OCI-LY3 (cell line): ENCODE results near the gene RELL2.

Experiments used
- H2AFZ ChIP-seq: fragments of 200-600, 300-600 bp; shearing (Covaris generic); 2 replicates; pipeline ENCODE4 v1.6.0; 2014; ENCODE audit warnings: antibody characterized with exemption, low read depth, low read length
- H3K27ac ChIP-seq: fragments of 200-600, 300-600 bp; sonication (generic); 2 replicates; pipeline ENCODE4 v1.5.1; 2014; ENCODE audit warnings: mild to moderate bottlenecking, low read length, moderate library complexity, mixed read lengths
- H3K27me3 ChIP-seq: fragments of 200-600, 300-600 bp; sonication (generic); 2 replicates; pipeline ENCODE4 v1.6.1; 2014; ENCODE audit warnings: low read depth, low read length, mixed read lengths
- H3K36me3 ChIP-seq: fragments of 200-600, 300-600 bp; sonication (generic); replicated peaks from 2 replicates; pipeline ENCODE3; 2014; ENCODE audit warnings: low read depth, low read length, mixed read lengths
- H3K4me1 ChIP-seq: fragments of 300-600, 200-600 bp; sonication (generic); 2 replicates; pipeline ENCODE4 v1.6.1; 2014; ENCODE audit warnings: low read length, mixed read lengths
- H3K4me2 ChIP-seq: fragments of 200-600, 300-600 bp; sonication (generic); 2 replicates; pipeline ENCODE4 v1.6.1; 2014; ENCODE audit warnings: low read length, mixed read lengths
- H3K4me3 ChIP-seq: fragments of 300-600, 200-600 bp; sonication (generic); 2 replicates; pipeline ENCODE4 v1.5.1; 2014; ENCODE audit warnings: antibody characterized with exemption, mild to moderate bottlenecking, low read length, moderate library complexity
- H3K79me2 ChIP-seq: fragments of 300-600, 200-600 bp; shearing (Covaris generic); 2 replicates; pipeline ENCODE4 v1.6.1; 2014; ENCODE audit warnings: mild to moderate bottlenecking, low read length, mixed read lengths
- H3K9ac ChIP-seq: fragments of 300-600, 200-600 bp; shearing (Covaris generic); 2 replicates; pipeline ENCODE4 v1.6.0; 2014; ENCODE audit warnings: mild to moderate bottlenecking, low read length, moderate library complexity
- H3K9me3 ChIP-seq: fragments of 200-600, 300-600 bp; shearing (Covaris generic); 2 replicates; pipeline ENCODE4 v1.6.1; 2014; ENCODE audit warnings: low read length, mixed read lengths; ENCODE audit not compliant: insufficient read depth
- H4K20me1 ChIP-seq: fragments of 200-600, 300-600 bp; sonication (generic); 2 replicates; pipeline ENCODE4 v1.6.1; 2016; ENCODE audit warnings: low read length, mixed read lengths; ENCODE audit not compliant: insufficient read depth
- EZH2phosphoT487 ChIP-seq: fragments of 200-600 bp; shearing (Covaris generic); IDR thresholded peaks from 2 replicates; pipeline ENCODE4 v1.6.1; 2018; ENCODE audit warnings: antibody characterized with exemption, mixed run types, low read depth
- TF ChIP-seq, protein P1 (sequence below): fragments of 200-600, 300-600 bp; sonication (generic); IDR thresholded peaks from 2 replicates; pipeline ENCODE4 v1.5.1; 2014; ENCODE audit warnings: antibody characterized with exemption, low read length, low read depth

RELL2 gene

DNA sequence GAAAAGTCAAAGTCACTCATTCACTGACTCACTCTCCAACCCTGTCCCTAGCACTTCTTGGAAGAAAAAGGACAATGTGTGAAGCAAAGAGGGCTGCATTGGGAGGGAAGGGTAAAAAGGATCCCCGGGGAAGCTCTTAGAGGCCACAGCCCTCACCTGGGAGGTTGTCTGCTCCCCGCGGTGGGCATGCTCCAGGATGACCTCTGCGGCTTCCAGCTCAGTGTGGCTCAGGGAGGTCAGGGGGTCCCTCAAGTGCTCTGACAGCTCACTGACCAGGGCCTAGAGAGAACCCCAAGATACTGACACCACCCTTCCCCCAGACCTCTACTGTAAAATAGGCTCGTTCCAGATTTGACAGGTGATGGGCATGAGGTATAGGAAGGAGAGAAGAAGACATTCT lies 10.4 kb downstream of the RELL2 start:
- H3K36me3 ChIP-seq: no peaks in the 10 kb centered on the region
- no peak overlapping the region for H2AFZ ChIP-seq
- no peak overlapping the region for H3K9ac ChIP-seq
- TF ChIP-seq, protein P1, sequence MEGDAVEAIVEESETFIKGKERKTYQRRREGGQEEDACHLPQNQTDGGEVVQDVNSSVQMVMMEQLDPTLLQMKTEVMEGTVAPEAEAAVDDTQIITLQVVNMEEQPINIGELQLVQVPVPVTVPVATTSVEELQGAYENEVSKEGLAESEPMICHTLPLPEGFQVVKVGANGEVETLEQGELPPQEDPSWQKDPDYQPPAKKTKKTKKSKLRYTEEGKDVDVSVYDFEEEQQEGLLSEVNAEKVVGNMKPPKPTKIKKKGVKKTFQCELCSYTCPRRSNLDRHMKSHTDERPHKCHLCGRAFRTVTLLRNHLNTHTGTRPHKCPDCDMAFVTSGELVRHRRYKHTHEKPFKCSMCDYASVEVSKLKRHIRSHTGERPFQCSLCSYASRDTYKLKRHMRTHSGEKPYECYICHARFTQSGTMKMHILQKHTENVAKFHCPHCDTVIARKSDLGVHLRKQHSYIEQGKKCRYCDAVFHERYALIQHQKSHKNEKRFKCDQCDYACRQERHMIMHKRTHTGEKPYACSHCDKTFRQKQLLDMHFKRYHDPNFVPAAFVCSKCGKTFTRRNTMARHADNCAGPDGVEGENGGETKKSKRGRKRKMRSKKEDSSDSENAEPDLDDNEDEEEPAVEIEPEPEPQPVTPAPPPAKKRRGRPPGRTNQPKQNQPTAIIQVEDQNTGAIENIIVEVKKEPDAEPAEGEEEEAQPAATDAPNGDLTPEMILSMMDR: no peak
- TF ChIP-seq EZH2phosphoT487: no peak
- peaks cover 4% of the 10 kb centered on the region for H3K4me1 ChIP-seq
- no peak overlapping the region for H3K4me2 ChIP-seq
- H3K9me3 ChIP-seq: no peaks in the 10 kb centered on the region
- H3K27me3 ChIP-seq: no peaks in the 10 kb centered on the region
- H4K20me1 ChIP-seq: no peaks in the 10 kb centered on the region
- H3K79me2 ChIP-seq: no peaks in the 10 kb centered on the region
- no peak overlapping the region for H3K4me3 ChIP-seq
- H3K27ac ChIP-seq: no peak overlapping the region

DNA sequence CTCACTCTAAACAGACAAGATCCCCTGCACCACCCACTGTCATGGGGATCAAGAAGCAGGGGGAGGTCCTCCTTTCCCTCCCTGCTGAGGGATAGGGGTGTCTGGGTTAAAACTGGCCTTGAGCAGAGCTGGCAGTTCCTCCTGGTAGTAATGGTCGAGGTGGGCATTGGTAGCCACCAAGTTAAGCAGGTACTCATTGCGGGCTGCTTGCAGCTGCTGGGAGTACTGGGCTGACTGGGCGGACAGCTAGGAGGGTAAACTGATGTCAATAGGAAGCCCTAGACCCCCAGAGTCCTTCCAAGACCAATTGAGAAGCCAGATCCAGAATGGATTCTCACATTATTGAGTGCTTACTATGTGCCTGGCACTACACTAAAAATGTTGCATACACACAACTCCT lies 11.1 kb downstream of the RELL2 start:
- TF ChIP-seq EZH2phosphoT487: no peak
- TF ChIP-seq, protein P1: no peak
- no peak overlapping the region for H2AFZ ChIP-seq
- no peak overlapping the region for H3K4me3 ChIP-seq
- no peak overlapping the region for H3K4me2 ChIP-seq
- no peak overlapping the region for H3K27ac ChIP-seq
- no peaks in the 10 kb centered on the region for H3K79me2 ChIP-seq
- H3K9ac ChIP-seq: no peak overlapping the region
- H3K36me3 ChIP-seq: no peaks in the 10 kb centered on the region
- H3K27me3 ChIP-seq: no peaks in the 10 kb centered on the region
- no peaks in the 10 kb centered on the region for H3K9me3 ChIP-seq
- H4K20me1 ChIP-seq: no peaks in the 10 kb centered on the region
- peaks cover 4% of the 10 kb centered on the region for H3K4me1 ChIP-seq

DNA sequence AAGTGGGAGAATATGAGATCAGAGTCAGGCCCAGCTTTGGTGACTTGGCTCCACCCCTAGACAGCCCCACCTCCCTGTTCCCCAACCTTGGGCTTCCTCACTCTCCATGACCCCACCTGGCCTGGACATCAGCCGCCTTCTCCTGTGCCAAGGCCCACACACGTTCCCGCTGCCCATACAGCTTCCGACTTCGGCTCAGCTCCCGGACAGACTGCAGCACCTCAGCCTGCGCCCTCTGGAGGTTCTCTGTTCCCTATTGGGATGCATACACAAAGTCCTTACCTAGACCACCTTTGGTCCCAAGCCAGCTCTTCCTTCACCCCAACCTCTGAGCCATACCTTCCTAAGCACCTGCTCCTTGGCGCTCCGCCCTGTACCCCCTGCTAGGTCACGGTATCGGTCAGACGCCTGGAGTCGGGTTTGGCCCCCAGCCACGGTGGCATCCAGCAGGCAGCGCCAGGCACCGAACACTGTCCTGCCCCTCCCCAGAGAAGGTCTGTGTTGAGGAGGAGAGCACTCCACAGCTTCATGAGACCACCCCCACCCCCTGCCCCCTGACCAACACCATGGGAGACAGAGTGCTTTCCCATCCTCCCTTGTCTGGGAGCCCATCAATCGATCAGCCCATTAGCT lies 12.4 kb downstream of the RELL2 start:
- no peak for TF ChIP-seq EZH2phosphoT487
- TF ChIP-seq, protein P1: no peak
- H3K4me1 ChIP-seq: peaks cover 4% of the 10 kb centered on the region
- H3K79me2 ChIP-seq: no peaks in the 10 kb centered on the region
- no peak overlapping the region for H2AFZ ChIP-seq
- H3K4me3 ChIP-seq: no peak overlapping the region
- H3K9ac ChIP-seq: no peak overlapping the region
- no peak overlapping the region for H3K27ac ChIP-seq
- no peaks in the 10 kb centered on the region for H3K36me3 ChIP-seq
- H3K27me3 ChIP-seq: no peaks in the 10 kb centered on the region
- no peaks in the 10 kb centered on the region for H4K20me1 ChIP-seq
- H3K4me2 ChIP-seq: no peak overlapping the region
- no peaks in the 10 kb centered on the region for H3K9me3 ChIP-seq

DNA sequence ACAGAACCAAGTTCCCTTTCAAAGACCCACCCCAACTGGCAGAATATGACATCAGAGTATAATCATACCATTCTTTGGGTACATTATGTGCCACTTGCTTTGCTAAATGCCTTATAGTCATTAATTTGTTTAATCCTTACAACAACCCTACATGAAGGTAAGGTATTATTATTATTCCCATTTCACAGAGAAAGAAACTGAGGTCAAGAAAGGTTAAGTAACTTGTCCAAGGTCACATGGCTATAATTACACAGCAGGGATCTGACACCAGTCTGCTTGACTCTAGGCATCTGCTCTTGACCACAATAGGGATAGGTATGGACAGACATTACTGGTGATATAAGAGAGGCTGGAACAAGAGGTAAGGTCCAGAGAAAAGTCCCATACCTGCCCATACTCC lies 13.2 kb downstream of the RELL2 start:
- Histone ChIP-seq H2AFZ (no peak overlapping the region), H3K4me2 (no peak overlapping the region; the same call in 1 of the 2 replicates), H3K27ac (no peak overlapping the region), H3K79me2 (no peaks in the 10 kb centered on the region), H3K27me3 (no peaks in the 10 kb centered on the region), H3K4me3 (no peak overlapping the region), H3K36me3 (no peaks in the 10 kb centered on the region), H4K20me1 (no peaks in the 10 kb centered on the region), H3K4me1 (peaks cover 4% of the 10 kb centered on the region), H3K9ac (no peak overlapping the region), H3K9me3 (no peaks in the 10 kb centered on the region)
- no peak for TF ChIP-seq EZH2phosphoT487
- TF ChIP-seq, protein P1: no peak
